IPS DF 6.9 (cell line): ENCODE results near the gene CCT6A.
"Not testable (repeated sequence)": the region's sequence is repeated elsewhere in the genome, so short reads cannot be mapped to it uniquely, and the experiment has no call there.

Experiments
- DNase-seq: peaks from one replicate; pipeline ENCODE4 v3.0.0-alpha.2; 2013; ENCODE audit warnings: low read depth, low spot score
- H3K27ac ChIP-seq: one replicate; pipeline ENCODE4 v1.5.1; 2013; ENCODE audit warnings: low read length, control low read depth
- H3K27me3 ChIP-seq: 2 replicates; pipeline ENCODE4 v1.6.1; 2013; ENCODE audit warnings: mild to moderate bottlenecking, low read length; ENCODE audit not compliant: control insufficient read depth, insufficient read depth
- H3K36me3 ChIP-seq: 2 replicates; pipeline ENCODE4 v1.6.1; 2013; ENCODE audit warnings: low read length; ENCODE audit not compliant: control insufficient read depth, insufficient read depth
- H3K4me1 ChIP-seq: 2 replicates; pipeline ENCODE4 v1.6.1; 2013; ENCODE audit warnings: low read length; ENCODE audit not compliant: control insufficient read depth, insufficient read depth
- H3K4me3 ChIP-seq: 2 replicates; pipeline ENCODE4 v1.5.1; 2013; ENCODE audit warnings: mild to moderate bottlenecking, low read length
- H3K9me3 ChIP-seq: 2 replicates; pipeline ENCODE4 v1.6.1; 2013; ENCODE audit warnings: low read length, inconsistent platforms; ENCODE audit not compliant: control insufficient read depth, insufficient read depth
- WGBS: extraction: QIAGEN DNeasy Blood & Tissue Kit; methylation state at CpG from one replicate; pipeline ENCODE4 v1.1.7; 2013; ENCODE audit warnings: mixed read lengths, missing lambda C conversion rate; ENCODE audit not compliant: insufficient read length, insufficient coverage; 5-methylcytosine and 5-hydroxymethylcytosine counted together

The CCT6A gene, protein sequence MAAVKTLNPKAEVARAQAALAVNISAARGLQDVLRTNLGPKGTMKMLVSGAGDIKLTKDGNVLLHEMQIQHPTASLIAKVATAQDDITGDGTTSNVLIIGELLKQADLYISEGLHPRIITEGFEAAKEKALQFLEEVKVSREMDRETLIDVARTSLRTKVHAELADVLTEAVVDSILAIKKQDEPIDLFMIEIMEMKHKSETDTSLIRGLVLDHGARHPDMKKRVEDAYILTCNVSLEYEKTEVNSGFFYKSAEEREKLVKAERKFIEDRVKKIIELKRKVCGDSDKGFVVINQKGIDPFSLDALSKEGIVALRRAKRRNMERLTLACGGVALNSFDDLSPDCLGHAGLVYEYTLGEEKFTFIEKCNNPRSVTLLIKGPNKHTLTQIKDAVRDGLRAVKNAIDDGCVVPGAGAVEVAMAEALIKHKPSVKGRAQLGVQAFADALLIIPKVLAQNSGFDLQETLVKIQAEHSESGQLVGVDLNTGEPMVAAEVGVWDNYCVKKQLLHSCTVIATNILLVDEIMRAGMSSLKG

DNA sequence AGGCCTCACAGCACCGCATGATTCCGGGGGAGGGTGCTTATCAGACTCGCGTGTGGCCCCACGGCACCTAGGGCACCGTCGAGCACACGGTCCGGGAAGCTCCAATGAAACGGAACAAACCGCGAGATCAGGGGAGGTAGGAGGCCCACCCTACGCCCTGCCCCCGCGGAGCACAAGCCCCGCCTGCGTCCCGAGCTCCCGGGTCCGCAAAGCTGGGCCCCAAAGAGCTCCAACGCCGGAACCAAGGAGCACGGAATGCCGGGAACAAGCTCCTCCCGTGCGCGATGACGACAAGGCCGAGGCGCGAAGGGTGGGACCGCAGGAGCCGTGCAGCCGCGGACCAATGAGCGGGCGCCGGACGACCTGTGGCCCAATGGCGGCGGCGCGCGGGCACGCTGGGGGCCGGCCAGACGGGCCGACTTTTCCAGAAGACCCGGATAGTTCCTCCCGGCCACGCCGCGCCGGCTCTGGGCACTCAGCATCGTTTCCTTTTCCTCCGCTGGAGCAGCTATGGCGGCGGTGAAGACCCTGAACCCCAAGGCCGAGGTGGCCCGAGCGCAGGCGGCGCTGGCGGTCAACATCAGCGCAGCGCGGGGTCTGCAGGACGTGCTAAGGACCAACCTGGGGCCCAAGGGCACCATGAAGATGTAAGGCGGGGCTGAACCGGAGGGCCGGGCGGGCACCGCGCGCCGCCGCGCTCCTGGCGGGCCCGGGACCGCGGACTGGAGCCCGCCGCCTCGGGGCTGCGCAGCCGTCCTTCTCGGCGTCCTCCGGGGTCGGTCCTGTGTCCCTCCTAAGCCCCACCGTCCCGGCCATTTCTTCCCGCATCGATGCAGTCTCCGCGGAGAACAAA lies at the start of gene CCT6A, which contains the start of gene PSPH:
Gene CCT6A, plus strand, starts transcription at position 427 of the 853 bp plus-strand sequence. Its CDS starts 84 bp downstream, at position 511.
Gene PSPH, minus strand, starts transcription at position 106 of the 853 bp plus-strand sequence. CDS start 30,232 bp downstream, outside the sequence.
- WGBS: no CpG with 5 or more reads among the region's 97 CpGs
- H3K4me3 ChIP-seq: peak within 1 kb of the TSS; percentile 100
- peaks cover 4% of the 10 kb centered on the region; the same call in 1 of the 2 replicates for H3K36me3 ChIP-seq
- H3K4me1 ChIP-seq: no peaks in the 10 kb centered on the region
- H3K27me3 ChIP-seq: no peaks in the 10 kb centered on the region
- no peak within 1 kb of the TSS for H3K27ac ChIP-seq
- DNase-seq: peak; percentile 92
- H3K9me3 ChIP-seq: no peaks in the 10 kb centered on the region

DNA sequence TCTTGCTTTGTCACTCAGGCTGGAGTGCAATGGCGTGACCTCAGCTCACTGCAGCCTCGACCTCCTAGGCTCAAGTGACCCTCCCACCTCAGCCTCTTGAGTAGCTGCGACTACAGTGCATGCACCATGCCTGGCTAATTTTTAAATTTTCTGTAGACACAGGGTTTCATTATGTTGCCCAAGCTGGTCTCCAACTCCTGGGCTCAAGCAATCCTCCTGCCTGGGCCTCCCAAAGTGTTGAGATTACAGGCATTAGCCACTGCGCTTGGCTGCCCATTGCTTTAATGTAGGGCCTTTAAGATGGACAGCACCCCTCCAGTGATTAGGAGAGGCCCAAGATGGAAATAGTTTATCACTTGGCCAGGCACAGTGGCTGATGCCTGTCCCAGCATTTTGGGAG lies 47.8 kb upstream of the CCT6A start:
- no peak overlapping the region for H3K4me3 ChIP-seq
- DNase-seq: no peak
- no peaks in the 10 kb centered on the region for H3K27me3 ChIP-seq
- H3K27ac ChIP-seq: no peak overlapping the region
- H3K9me3 ChIP-seq: no peaks in the 10 kb centered on the region
- no peaks in the 10 kb centered on the region for H3K4me1 ChIP-seq
- no CpG with 5 or more reads among the region's 4 CpGs for WGBS
- H3K36me3 ChIP-seq: no peaks in the 10 kb centered on the region

DNA sequence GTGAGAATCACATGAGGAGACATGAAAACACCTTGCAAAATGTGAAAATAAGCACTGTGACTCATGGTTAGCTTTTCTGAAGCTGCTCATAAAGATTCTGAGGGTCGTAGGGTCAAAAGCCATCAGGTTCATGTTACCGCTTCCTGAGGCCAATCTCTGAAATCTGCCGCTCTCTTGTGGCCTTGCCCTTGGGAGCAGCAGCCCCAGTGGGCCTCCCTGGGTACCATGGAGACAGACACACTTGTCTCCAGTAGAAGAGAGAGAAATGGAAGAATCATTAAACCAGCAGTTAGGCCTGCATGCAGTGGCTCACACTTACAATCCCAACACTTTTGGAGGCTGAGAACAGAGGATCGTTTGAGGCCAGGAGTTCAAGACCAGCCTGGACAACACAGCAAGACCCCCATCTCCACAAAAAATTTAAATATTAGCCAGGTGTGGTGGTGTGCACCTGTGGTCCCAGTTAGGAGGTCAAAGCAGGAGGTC lies 44.4 kb upstream of the CCT6A start:
- Histone ChIP-seq H3K27ac (no peak overlapping the region), H3K4me1 (no peaks in the 10 kb centered on the region), H3K9me3 (no peaks in the 10 kb centered on the region), H3K36me3 (no peaks in the 10 kb centered on the region), H3K4me3 (no peak overlapping the region), H3K27me3 (no peaks in the 10 kb centered on the region)
- no peak for DNase-seq
- no CpG with 5 or more reads among the region's 4 CpGs for WGBS

DNA sequence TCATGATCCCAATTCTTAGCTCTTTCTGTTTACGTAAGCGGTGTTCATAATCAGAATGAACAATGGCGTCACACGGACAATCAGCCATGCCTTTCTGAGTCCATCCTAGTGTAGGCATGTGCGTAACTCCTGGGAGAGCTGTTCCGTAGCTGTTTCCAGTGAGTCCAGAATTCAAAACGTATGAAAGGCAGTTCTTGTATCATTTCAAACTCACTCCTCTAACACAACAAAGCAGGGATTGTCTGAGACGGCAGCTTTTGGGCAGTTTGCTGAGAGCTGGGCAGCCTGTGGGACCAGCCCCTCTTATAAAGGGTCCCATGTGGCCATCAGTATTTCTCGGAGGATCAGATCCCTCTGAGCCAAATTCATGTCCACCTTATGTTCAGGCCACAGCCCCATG lies 43.7 kb upstream of the CCT6A start:
- no peak for DNase-seq
- no CpG with 5 or more reads among the region's 9 CpGs for WGBS
- H3K27me3 ChIP-seq: no peaks in the 10 kb centered on the region
- H3K36me3 ChIP-seq: no peaks in the 10 kb centered on the region
- no peak overlapping the region for H3K4me3 ChIP-seq
- no peaks in the 10 kb centered on the region for H3K4me1 ChIP-seq
- H3K27ac ChIP-seq: no peak overlapping the region
- H3K9me3 ChIP-seq: no peaks in the 10 kb centered on the region

DNA sequence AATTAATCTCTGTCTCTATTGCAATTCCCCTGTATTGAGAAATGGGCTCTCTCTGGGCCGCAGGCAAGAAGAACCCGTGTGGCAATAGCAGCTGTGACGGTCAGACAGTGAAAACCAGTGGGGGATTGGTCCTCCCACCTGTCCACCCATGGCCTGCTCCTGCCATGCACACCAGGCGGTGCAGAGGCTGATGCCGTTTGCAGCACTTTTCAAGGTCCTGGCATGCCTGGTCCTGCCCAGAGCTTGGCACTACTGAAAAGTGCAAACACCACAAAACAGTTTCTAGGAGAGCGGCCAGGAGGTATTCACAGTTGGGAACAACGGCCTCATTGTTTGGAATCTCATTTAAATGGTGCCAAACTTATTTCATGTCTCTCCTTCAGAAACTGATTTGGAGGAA lies 41.9 kb upstream of the CCT6A start:
- no peak overlapping the region for H3K27ac ChIP-seq
- H3K9me3 ChIP-seq: no peaks in the 10 kb centered on the region
- H3K36me3 ChIP-seq: peaks cover 6% of the 10 kb centered on the region; the same call in 1 of the 2 replicates
- H3K4me1 ChIP-seq: no peaks in the 10 kb centered on the region
- H3K27me3 ChIP-seq: no peaks in the 10 kb centered on the region
- WGBS: no CpG with 5 or more reads among the region's 7 CpGs
- no peak overlapping the region for H3K4me3 ChIP-seq
- no peak for DNase-seq

GRCh38 chr7:56017015-56017414 lies 34.5 kb upstream of the CCT6A start:
- no CpG with 5 or more reads among the region's 3 CpGs for WGBS
- not testable (repeated sequence) for DNase-seq, H3K4me3 ChIP-seq, H3K27me3 ChIP-seq, H3K27ac ChIP-seq, H3K36me3 ChIP-seq, H3K4me1 ChIP-seq, H3K9me3 ChIP-seq

GRCh38 chr7:56019501-56019900 lies 32.1 kb upstream of the CCT6A start:
- Histone ChIP-seq H3K27me3 (no peaks in the 10 kb centered on the region), H3K36me3 (0 out of 2 replicates have a peak, but pooled peaks cover 5% of the 10 kb centered on the region), H3K4me1 (no peaks in the 10 kb centered on the region), H3K9me3 (no peaks in the 10 kb centered on the region), H3K4me3 (no peak overlapping the region), H3K27ac (no peak overlapping the region)
- no CpG with 5 or more reads among the region's 9 CpGs for WGBS
- DNase-seq: no peak

- Histone ChIP-seq H3K4me1 (no peaks in the 10 kb centered on the region), H3K27me3 (no peaks in the 10 kb centered on the region), H3K36me3 (0 out of 2 replicates have a peak, but pooled peaks cover 4% of the 10 kb centered on the region), H3K9me3 (no peaks in the 10 kb centered on the region), H3K27ac (no peak overlapping the region), H3K4me3 (no peak overlapping the region)
- DNase-seq: no peak
These were observed 28.1 kb upstream of the CCT6A start for GRCh38 chr7:56023500-56023899.

DNA sequence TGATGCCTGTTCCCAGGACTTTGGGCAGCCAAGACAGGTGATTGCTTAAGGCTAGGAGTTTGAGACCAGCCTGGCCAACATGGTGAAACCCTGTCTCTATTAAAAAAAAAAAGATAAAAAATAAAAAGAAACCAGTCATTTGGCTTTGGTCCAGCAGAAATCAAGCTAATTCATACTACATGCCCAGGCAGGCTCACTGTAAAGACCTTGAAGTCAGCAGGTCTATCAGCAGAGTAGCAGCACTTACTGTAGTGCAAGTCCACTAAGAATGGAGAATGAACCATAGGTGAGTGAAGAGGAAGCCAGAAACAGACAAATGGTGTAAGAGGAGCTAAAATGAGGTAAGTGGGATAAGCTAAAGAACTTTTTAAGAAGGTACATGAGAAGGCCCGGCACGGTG lies 25.0 kb upstream of the CCT6A start:
- H3K4me1 ChIP-seq: no peaks in the 10 kb centered on the region
- H3K27ac ChIP-seq: no peak overlapping the region
- DNase-seq: no peak
- H3K9me3 ChIP-seq: no peaks in the 10 kb centered on the region
- no CpG with 5 or more reads among the region's 2 CpGs for WGBS
- H3K27me3 ChIP-seq: no peaks in the 10 kb centered on the region
- 0 out of 2 replicates have a peak, but pooled peaks cover 3% of the 10 kb centered on the region for H3K36me3 ChIP-seq
- H3K4me3 ChIP-seq: no peak overlapping the region

DNA sequence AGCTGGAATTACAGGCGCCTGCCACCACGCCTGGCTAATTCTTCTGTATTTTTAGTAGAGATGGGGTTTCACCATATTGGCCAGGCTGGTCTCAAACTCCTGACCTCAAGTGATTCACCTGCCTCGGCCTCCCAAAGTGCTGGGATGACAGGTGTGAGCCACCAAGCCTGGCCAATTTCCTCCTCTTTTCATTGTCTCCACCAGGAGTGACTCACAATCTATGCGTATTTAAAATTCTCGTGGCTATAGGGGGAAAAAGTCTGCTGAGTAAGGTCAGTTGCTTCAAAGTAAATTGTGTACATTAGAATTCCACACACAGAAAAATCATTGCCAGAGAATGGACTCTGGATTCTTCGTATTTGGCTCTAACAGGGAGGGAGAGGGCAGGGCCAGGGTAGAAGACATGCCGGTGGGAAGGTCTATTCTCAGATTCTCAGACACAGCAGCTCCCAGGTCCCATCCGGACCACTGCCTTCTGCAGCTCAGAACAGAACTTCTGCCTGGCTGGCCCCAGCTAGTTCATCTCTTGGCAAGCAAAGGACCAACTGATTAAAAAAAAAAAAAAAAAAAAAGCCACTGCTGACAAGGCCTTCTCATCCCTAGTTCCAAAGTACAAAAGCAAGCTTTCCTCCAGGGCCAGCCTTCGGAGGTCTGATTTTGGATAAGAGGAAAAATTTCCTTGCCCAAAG lies 22.5 kb upstream of the CCT6A start:
- DNase-seq: no peak
- Histone ChIP-seq H3K4me1 (no peaks in the 10 kb centered on the region), H3K9me3 (no peaks in the 10 kb centered on the region), H3K36me3 (0 out of 2 replicates have a peak, but pooled peaks cover 5% of the 10 kb centered on the region), H3K4me3 (no peak overlapping the region), H3K27ac (no peak overlapping the region), H3K27me3 (no peaks in the 10 kb centered on the region)
- WGBS: no CpG with 5 or more reads among the region's 9 CpGs
